Measurements from ENCODE around the gene DYNC1H1.
A peak's percentile ranks its signal among the peaks of the same experiment; 100 is the strongest.

The DYNC1H1 gene

GRCh38 chr14:102085488-102085887 lies 121.1 kb downstream of the DYNC1H1 start:
- DNase-seq (ENCODE audit: insufficient read length, low spot score): no peak

GRCh38 chr14:102085948-102086708 lies 121.8 kb downstream of the DYNC1H1 start:
- DNase-seq (ENCODE audit: insufficient read length, low spot score) (no peak), FAIRE-seq (no peak)

More at GRCh38 chr14:102085488-102085887, 121.1 kb downstream of the DYNC1H1 start:
- FAIRE-seq: no peak

GRCh38 chr14:102086709-102086971 lies 122.3 kb downstream of the DYNC1H1 start:
- FAIRE-seq (no peak), DNase-seq (ENCODE audit: insufficient read length, low spot score) (no peak)

- DNase-seq (ENCODE audit: insufficient read length, low spot score): peak; percentile 92
- peak; percentile 83 for FAIRE-seq
Measured at GRCh38 chr14:102086972-102087761, 122.8 kb downstream of the DYNC1H1 start, which contains the start of gene HSP90AA1. Gene HSP90AA1 (minus strand): TSS chr14:102087044. CDS start chr14:102086378, 666 bp downstream.

DNA sequence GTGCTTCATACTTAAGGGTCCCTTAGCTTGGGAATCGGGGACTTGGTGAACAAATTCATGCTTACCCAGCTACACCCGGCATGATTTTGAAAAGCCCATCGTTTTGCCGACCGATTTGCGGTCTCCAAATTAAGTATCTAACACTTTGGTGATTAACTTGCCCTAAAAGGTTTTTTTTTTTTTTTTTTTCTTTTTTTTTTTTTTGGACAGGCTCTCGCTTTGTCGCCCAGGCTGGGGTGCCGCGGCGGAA lies 123.3 kb downstream of the DYNC1H1 start:
- no peak for FAIRE-seq

GRCh38 chr14:102088012-102088792 lies 123.8 kb downstream of the DYNC1H1 start:
- DNase-seq (ENCODE audit: insufficient read length, low spot score) (no peak), FAIRE-seq (no peak)

More for the DNA sequence above, 123.3 kb downstream of the DYNC1H1 start:
- no peak for DNase-seq (ENCODE audit: insufficient read length, low spot score)

DNA sequence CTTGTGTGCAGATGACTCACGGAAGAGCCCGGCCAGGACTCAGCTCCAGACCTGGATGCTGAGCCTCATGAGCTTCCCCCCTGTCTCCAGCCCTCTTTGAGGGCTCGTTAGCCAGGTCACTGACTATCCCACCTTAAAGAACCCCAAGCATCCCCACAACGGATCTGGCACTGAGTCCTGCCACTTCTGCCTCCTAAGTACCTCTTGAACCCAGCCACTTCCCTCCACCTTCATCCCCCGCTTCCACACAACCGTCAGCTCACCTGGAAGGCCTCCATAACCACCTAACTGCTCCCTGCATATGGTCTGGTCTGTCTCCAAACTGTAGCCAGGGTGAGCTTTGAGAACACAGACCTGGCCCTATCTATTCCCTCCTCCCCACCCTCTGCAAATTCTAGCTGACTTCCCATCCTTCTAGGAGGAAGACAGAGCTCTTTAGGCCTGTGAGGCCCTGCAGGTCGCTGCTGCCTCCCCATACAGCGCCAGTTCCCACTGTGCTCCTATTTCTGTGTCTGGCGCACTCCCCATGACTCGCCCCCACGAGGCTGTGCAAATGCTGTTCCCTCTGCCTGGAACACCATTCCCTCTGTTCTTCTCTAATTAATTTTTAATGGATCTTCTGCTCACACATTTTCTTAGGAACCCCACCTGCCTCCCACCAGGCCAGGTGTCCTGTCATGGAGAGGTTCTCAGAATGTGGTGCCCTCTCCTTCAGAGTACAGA lies 125.4 kb downstream of the DYNC1H1 start:
- FAIRE-seq (no peak), DNase-seq (ENCODE audit: insufficient read length, low spot score) (no peak)

GRCh38 chr14:102090713-102091112 lies 126.3 kb downstream of the DYNC1H1 start:
- no peak for FAIRE-seq

DNA sequence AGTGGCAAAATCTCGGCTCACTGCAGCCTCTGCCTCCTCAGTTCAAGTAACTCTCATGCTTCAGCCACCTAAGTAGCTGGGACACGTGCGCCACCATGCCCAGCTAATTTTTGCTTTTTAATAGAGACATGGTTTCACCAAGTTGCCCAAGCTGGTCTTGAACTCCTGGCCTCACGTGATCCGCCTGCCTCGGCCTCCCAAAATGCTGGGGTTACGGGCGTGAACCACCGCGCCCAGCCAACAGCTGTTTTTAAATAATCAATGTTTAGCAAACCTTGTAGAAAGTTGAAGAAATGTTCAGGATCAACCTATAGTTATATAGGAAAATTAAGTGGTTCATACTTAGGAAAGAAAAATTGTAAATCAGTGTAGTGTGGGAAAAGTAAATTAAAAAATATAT lies 128.4 kb downstream of the DYNC1H1 start:
- DNase-seq (ENCODE audit: insufficient read length, low spot score) (no peak), FAIRE-seq (no peak)

More at GRCh38 chr14:102090713-102091112, 126.3 kb downstream of the DYNC1H1 start:
- DNase-seq (ENCODE audit: insufficient read length, low spot score): no peak

DNA sequence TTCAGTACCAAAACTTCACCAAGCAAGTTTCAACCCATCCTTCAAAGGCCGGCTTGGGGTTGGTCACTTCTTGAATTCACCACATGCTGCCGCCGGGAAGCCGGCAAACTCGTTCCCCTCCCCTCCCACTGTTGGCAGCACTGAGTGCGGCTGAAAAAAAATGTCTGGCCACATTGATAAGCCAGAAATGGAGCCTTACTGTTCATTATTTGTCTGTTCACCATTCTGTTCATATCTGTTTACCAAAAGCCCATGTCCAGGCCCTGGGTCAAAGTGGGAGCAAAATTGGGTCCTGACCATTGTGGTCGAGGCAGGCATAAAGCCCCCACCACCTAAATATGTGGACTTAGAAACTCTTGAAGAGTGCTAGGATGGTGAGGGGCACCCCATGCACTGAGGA lies 129.7 kb downstream of the DYNC1H1 start:
- DNase-seq (ENCODE audit: insufficient read length, low spot score) (no peak), FAIRE-seq (no peak)

- FAIRE-seq (no peak), DNase-seq (ENCODE audit: insufficient read length, low spot score) (no peak)
Measured at GRCh38 chr14:102095231-102095870, 131.0 kb downstream of the DYNC1H1 start.

- no peak for FAIRE-seq
- no peak for DNase-seq (ENCODE audit: insufficient read length, low spot score)
Measured at GRCh38 chr14:102095871-102096568, 131.6 kb downstream of the DYNC1H1 start.

- FAIRE-seq (peak; percentile 62), DNase-seq (ENCODE audit: insufficient read length, low spot score) (peak; percentile 79)
Measured at GRCh38 chr14:102096569-102097188, 132.3 kb downstream of the DYNC1H1 start.

- DNase-seq (ENCODE audit: insufficient read length, low spot score): no peak
- FAIRE-seq: no peak
Measured at GRCh38 chr14:102097441-102098135, 133.2 kb downstream of the DYNC1H1 start.

DNA sequence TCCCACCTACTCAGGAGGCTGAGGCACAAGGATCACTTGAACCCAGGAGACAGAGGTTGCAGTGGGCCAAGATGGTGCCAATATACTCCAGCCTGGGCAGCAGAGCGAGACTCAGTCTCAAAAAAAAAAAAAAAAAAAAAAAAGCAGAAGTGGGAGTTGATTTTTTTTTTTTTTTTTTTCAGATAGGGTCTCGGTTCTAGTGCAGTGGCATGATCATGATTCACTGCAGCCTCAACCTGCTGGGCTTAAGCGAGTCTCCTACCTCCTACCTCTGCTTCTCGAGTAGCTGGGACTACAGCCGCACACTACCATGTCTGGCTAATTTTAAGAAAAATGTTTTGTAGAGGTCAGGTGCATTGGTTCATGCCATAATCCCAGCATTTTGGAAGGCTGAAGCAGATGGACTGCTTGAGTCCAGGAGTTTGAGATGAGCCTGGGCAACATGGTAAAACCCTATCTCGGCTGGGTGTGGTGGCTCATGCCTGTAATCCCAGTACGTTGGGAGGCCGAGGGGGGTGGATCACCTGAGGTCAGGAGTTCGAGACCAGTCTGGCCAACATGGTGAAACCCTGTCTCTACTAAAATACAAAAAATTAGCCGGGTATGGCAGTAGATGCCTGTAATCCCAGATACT lies 138.8 kb downstream of the DYNC1H1 start:
- DNase-seq (ENCODE audit: insufficient read length, low spot score) (no peak), FAIRE-seq (no peak)

GRCh38 chr14:102105369-102105768 lies 141.0 kb downstream of the DYNC1H1 start:
- no peak for FAIRE-seq
- DNase-seq (ENCODE audit: insufficient read length, low spot score): no peak
